Activated T-helper 17 cell treated with anti-CD3 and anti-CD28 coated beads, Interleukin-2, amount 50 U/mL, for 72 hours (primary cell): ENCODE data around the gene NTHL1. TPM values are rescaled to one million over a fixed set of nuclear protein-coding genes. Genes with fewer than 3 reads are reported as not detected.

Experiments used
- ATAC-seq: fragments of 150-1000 bp; cut with Tn5 transposase; replicated peaks from 2 replicates; pipeline ENCODE4 v1.10.0; 2021; ENCODE audit warnings: mild to moderate bottlenecking, moderate library complexity
- H3K27ac Mint-ChIP-seq: one replicate; pipeline ENCODE4 v1.8.0; 2022; ENCODE audit warnings: mixed read lengths
- H3K27me3 Mint-ChIP-seq: one replicate; pipeline ENCODE4 v1.8.0; 2022; ENCODE audit warnings: mixed read lengths
- H3K36me3 Mint-ChIP-seq: one replicate; pipeline ENCODE4 v1.8.0; 2022; ENCODE audit warnings: low read depth, mild to moderate bottlenecking, mixed read lengths
- H3K4me1 Mint-ChIP-seq: one replicate; pipeline ENCODE4 v1.8.0; 2022; ENCODE audit warnings: mixed read lengths
- H3K4me3 Mint-ChIP-seq: one replicate; pipeline ENCODE4 v1.8.0; 2022; ENCODE audit warnings: mild to moderate bottlenecking, mixed read lengths
- H3K9me3 Mint-ChIP-seq: one replicate; pipeline ENCODE4 v1.8.0; 2022; ENCODE audit warnings: mixed read lengths
- total RNA-seq, 2 donors: library from RNA; stranded (reverse); gene quantifications; one replicate each; pipeline ENCODE4 v1.2.3, GENCODE V29; 2022

NTHL1 gene
- total RNA-seq, 2 donors from 2014 or later, result 13.2 to 37.6 TPM

GRCh38 chr16:1999866-2000514 lies 47.6 kb downstream of the NTHL1 start:
- Mint-ChIP-seq H3K36me3 (peaks cover 42% of the 10 kb centered on the region), H3K27ac (no peak overlapping the region), H3K9me3 (no peaks in the 10 kb centered on the region), H3K4me3 (no peak overlapping the region), H3K27me3 (no peaks in the 10 kb centered on the region), H3K4me1 (no peaks in the 10 kb centered on the region)
- no peak for ATAC-seq

- Mint-ChIP-seq H3K27me3 (no peaks in the 10 kb centered on the region), H3K36me3 (peaks cover 42% of the 10 kb centered on the region), H3K27ac (no peak overlapping the region), H3K4me3 (no peak overlapping the region), H3K4me1 (no peaks in the 10 kb centered on the region), H3K9me3 (no peaks in the 10 kb centered on the region)
- ATAC-seq, result no peak
These were observed 48.5 kb downstream of the NTHL1 start for GRCh38 chr16:1998852-1999801.

GRCh38 chr16:1998360-1998835 lies 49.2 kb downstream of the NTHL1 start:
- Mint-ChIP-seq H3K9me3 (no peaks in the 10 kb centered on the region), H3K27me3 (no peaks in the 10 kb centered on the region), H3K27ac (no peak overlapping the region), H3K4me1 (no peaks in the 10 kb centered on the region), H3K36me3 (peaks cover 42% of the 10 kb centered on the region), H3K4me3 (no peak overlapping the region)
- no peak for ATAC-seq

GRCh38 chr16:1997494-1998359 lies 49.9 kb downstream of the NTHL1 start:
- Mint-ChIP-seq H3K9me3 (no peaks in the 10 kb centered on the region), H3K27ac (no peak overlapping the region), H3K4me1 (no peaks in the 10 kb centered on the region), H3K4me3 (no peak overlapping the region), H3K27me3 (no peaks in the 10 kb centered on the region), H3K36me3 (peaks cover 42% of the 10 kb centered on the region)
- ATAC-seq, result no peak

GRCh38 chr16:1993731-1994131 lies 53.9 kb downstream of the NTHL1 start:
- no peaks in the 10 kb centered on the region for H3K4me1 Mint-ChIP-seq
- H3K36me3 Mint-ChIP-seq, result peaks cover 17% of the 10 kb centered on the region
- peak; percentile 29 for ATAC-seq
- H3K27ac Mint-ChIP-seq, result no peak overlapping the region
- H3K27me3 Mint-ChIP-seq, result peaks cover 3% of the 10 kb centered on the region
- no peaks in the 10 kb centered on the region for H3K9me3 Mint-ChIP-seq
- no peak overlapping the region for H3K4me3 Mint-ChIP-seq

- no peak for ATAC-seq
- Mint-ChIP-seq H3K4me3 (no peak overlapping the region), H3K9me3 (no peaks in the 10 kb centered on the region), H3K36me3 (peaks cover 7% of the 10 kb centered on the region), H3K4me1 (no peaks in the 10 kb centered on the region), H3K27ac (no peak overlapping the region), H3K27me3 (peaks cover 7% of the 10 kb centered on the region)
These were observed 54.8 kb downstream of the NTHL1 start for GRCh38 chr16:1992704-1993317.

- no peak overlapping the region for H3K27ac Mint-ChIP-seq
These were observed 55.5 kb downstream of the NTHL1 start for GRCh38 chr16:1991948-1992703.

GRCh38 chr16:1991588-1991947 lies 56.1 kb downstream of the NTHL1 start:
- Mint-ChIP-seq H3K36me3 (no peaks in the 10 kb centered on the region), H3K27me3 (peaks cover 7% of the 10 kb centered on the region), H3K9me3 (no peaks in the 10 kb centered on the region), H3K4me3 (peak overlapping the region; percentile 76), H3K4me1 (no peaks in the 10 kb centered on the region), H3K27ac (peak overlapping the region; percentile 48)
- ATAC-seq, result no peak

More at GRCh38 chr16:1991948-1992703, 55.5 kb downstream of the NTHL1 start:
- Mint-ChIP-seq H3K27me3 (peaks cover 7% of the 10 kb centered on the region), H3K4me3 (peak overlapping the region; percentile 76), H3K9me3 (no peaks in the 10 kb centered on the region), H3K4me1 (no peaks in the 10 kb centered on the region), H3K36me3 (peaks cover under 1% of the 10 kb centered on the region)
- ATAC-seq, result peak; percentile 67

- no peaks in the 10 kb centered on the region for H3K9me3 Mint-ChIP-seq
- no peaks in the 10 kb centered on the region for H3K4me1 Mint-ChIP-seq
- peak; percentile 60 for ATAC-seq
- peak overlapping the region; percentile 76 for H3K4me3 Mint-ChIP-seq
- no peaks in the 10 kb centered on the region for H3K36me3 Mint-ChIP-seq
- peak overlapping the region; percentile 48 for H3K27ac Mint-ChIP-seq
- peaks cover 7% of the 10 kb centered on the region for H3K27me3 Mint-ChIP-seq
These were observed 56.5 kb downstream of the NTHL1 start for GRCh38 chr16:1991135-1991551.

GRCh38 chr16:1990351-1991134 lies 57.1 kb downstream of the NTHL1 start:
- H3K4me1 Mint-ChIP-seq, result no peaks in the 10 kb centered on the region
- H3K36me3 Mint-ChIP-seq, result no peaks in the 10 kb centered on the region
- ATAC-seq, result peak; percentile 16
- H3K27ac Mint-ChIP-seq, result no peak overlapping the region
- H3K4me3 Mint-ChIP-seq, result peak overlapping the region; percentile 76
- no peaks in the 10 kb centered on the region for H3K9me3 Mint-ChIP-seq
- peaks cover 7% of the 10 kb centered on the region for H3K27me3 Mint-ChIP-seq

- H3K27ac Mint-ChIP-seq, result no peak overlapping the region
- H3K4me1 Mint-ChIP-seq, result no peaks in the 10 kb centered on the region
- H3K9me3 Mint-ChIP-seq, result no peaks in the 10 kb centered on the region
- H3K27me3 Mint-ChIP-seq, result peaks cover 7% of the 10 kb centered on the region
- peak overlapping the region; percentile 76 for H3K4me3 Mint-ChIP-seq
- H3K36me3 Mint-ChIP-seq, result no peaks in the 10 kb centered on the region
- no peak for ATAC-seq
These were observed 57.6 kb downstream of the NTHL1 start for GRCh38 chr16:1990101-1990350.
